PC-9 (cell line): Measurements from ENCODE around the gene PLIN1.

ENCODE experiments used
- EZH2 ChIP-seq: fragments of 200-600 bp; sonication (generic); IDR thresholded peaks from 2 replicates; pipeline ENCODE4 v1.8.0; 2017; ENCODE audit warnings: antibody characterized with exemption, low read depth
- TF ChIP-seq, protein P1 (sequence below): fragments of 200-600 bp; sonication (generic); conservative IDR thresholded peaks from 2 replicates; pipeline ENCODE4 v1.6.1; 2017; ENCODE audit warnings: mixed run types, antibody characterized with exemption, mild to moderate bottlenecking, moderate library complexity

DNA sequence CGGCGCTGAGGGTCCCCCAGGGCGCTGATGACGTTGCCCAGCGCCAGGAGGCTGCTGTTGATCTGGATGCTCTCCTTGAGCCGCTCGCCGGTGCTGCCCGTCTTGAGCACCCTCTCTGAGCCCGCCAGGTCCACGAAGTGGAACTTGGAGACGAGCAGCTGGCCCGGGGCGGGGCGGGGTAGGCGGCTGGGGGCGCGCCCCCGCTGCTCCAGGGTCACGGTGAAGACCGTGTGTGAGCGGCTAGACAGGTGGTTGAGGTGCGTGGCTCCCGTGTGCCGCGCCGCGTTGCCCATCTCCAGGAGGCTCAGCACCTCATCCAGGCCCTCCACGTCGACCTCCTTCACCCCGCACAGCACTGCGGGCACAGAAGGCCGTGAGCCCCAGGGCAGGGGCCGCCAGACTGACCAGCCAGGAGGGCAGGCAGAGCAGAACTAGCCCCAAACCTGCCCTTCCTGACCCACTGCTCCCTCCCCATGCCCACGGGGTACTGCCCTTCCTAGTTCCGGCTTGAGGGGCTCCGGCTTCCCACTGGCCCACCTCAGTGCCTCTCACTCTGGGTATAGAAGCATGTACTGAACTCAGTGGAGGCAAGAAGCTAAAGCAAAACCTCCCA lies 30.0 kb downstream of the PLIN1 start:
- TF ChIP-seq, protein P1, sequence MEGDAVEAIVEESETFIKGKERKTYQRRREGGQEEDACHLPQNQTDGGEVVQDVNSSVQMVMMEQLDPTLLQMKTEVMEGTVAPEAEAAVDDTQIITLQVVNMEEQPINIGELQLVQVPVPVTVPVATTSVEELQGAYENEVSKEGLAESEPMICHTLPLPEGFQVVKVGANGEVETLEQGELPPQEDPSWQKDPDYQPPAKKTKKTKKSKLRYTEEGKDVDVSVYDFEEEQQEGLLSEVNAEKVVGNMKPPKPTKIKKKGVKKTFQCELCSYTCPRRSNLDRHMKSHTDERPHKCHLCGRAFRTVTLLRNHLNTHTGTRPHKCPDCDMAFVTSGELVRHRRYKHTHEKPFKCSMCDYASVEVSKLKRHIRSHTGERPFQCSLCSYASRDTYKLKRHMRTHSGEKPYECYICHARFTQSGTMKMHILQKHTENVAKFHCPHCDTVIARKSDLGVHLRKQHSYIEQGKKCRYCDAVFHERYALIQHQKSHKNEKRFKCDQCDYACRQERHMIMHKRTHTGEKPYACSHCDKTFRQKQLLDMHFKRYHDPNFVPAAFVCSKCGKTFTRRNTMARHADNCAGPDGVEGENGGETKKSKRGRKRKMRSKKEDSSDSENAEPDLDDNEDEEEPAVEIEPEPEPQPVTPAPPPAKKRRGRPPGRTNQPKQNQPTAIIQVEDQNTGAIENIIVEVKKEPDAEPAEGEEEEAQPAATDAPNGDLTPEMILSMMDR: no peak
- TF ChIP-seq EZH2: no peak
